Daoy (cell line): ENCODE measurements around the gene LLCFC1. TPM values are rescaled to one million over a fixed set of nuclear protein-coding genes. Genes with fewer than 3 reads are reported as not detected.

Experiments used
- DNase-seq: peaks from one replicate; pipeline ENCODE4 v3.0.0-alpha.2; 2015; ENCODE audit warnings: low read depth
- total RNA-seq: library from RNA; depleted of rRNA; stranded (reverse); fragments of >200 nt; shearing (Covaris generic); gene quantifications from 2 replicates; pipeline ENCODE4 v1.2.3, GENCODE V29; 2014; rRNA removed

Gene LLCFC1
- total RNA-seq, 1 experiment from 2014 or later, result not detected

- DNase-seq, result no peak
Measured at GRCh38 chr7:142984297-142984696, 45.0 kb downstream of the LLCFC1 start.

Other genes with a start within 250 kb of the LLCFC1 start
- not detected in 2 replicates for gene PRSS1, start 190.0 kb upstream of the LLCFC1 start, total RNA-seq
- gene PRSS2, start 168.5 kb upstream of the LLCFC1 start, total RNA-seq, result not detected in 2 replicates
- gene EPHB6, start 84.4 kb upstream of the LLCFC1 start, total RNA-seq, result 12.9 and 20.4 TPM in 2 replicates
- not detected in 2 replicates for gene TRPV6, start 53.7 kb upstream of the LLCFC1 start, total RNA-seq
- gene TRPV5, start 5.7 kb upstream of the LLCFC1 start, total RNA-seq, result 0.06 TPM in 1 of 2 replicates, not detected in the other
- gene KEL, start 22.9 kb downstream of the LLCFC1 start, total RNA-seq, result 0.36 TPM in 1 of 2 replicates, not detected in the other
- gene OR9A2, start 87.6 kb downstream of the LLCFC1 start, total RNA-seq, result not detected in 2 replicates
- not detected in 2 replicates for gene OR6V1, start 112.9 kb downstream of the LLCFC1 start, total RNA-seq
- gene PIP, start 192.6 kb downstream of the LLCFC1 start, total RNA-seq, result not detected in 2 replicates
- not detected in 2 replicates for gene TAS2R39, start 243.9 kb downstream of the LLCFC1 start, total RNA-seq